DOHH2 (cell line): ENCODE data around the gene RAD51B.

Experiments used
- H3F3A ChIP-seq: fragments of 200-600 bp; sonication (generic), shearing (Covaris generic); 2 replicates; pipeline ENCODE4 v1.6.0; 2016; ENCODE audit warnings: antibody characterized with exemption, mild to moderate bottlenecking; ENCODE audit not compliant: control insufficient read depth, insufficient read depth
- H3K27ac ChIP-seq: fragments of 200-600 bp; sonication (generic); 2 replicates; pipeline ENCODE4 v1.5.1; 2014; ENCODE audit warnings: low read depth, mild to moderate bottlenecking, low read length, moderate library complexity
- H3K27me3 ChIP-seq: fragments of 200-600 bp; sonication (generic); 2 replicates; pipeline ENCODE4 v1.6.1; 2014; ENCODE audit warnings: mild to moderate bottlenecking, low read length, mixed read lengths; ENCODE audit not compliant: control insufficient read depth
- H3K36me3 ChIP-seq: fragments of 200-600 bp; sonication (generic); 2 replicates; pipeline ENCODE4 v1.6.1; 2014; ENCODE audit warnings: mild to moderate bottlenecking, low read length, moderate library complexity, mixed read lengths; ENCODE audit not compliant: control insufficient read depth
- H3K4me1 ChIP-seq: fragments of 200-600 bp; sonication (generic); 2 replicates; pipeline ENCODE4 v1.6.1; 2014; ENCODE audit warnings: mild to moderate bottlenecking, low read length, mixed read lengths; ENCODE audit not compliant: control insufficient read depth
- H3K4me2 ChIP-seq: fragments of 200-600 bp; sonication (generic); 2 replicates; pipeline ENCODE4 v1.6.0; 2014; ENCODE audit warnings: mild to moderate bottlenecking, low read length, moderate library complexity
- H3K4me3 ChIP-seq: fragments of 200-600 bp; sonication (generic); 2 replicates; pipeline ENCODE4 v1.5.1; 2014; ENCODE audit warnings: mild to moderate bottlenecking, low read length, mixed read lengths
- H3K79me2 ChIP-seq: fragments of 200-600 bp; sonication (generic); 2 replicates; pipeline ENCODE4 v1.6.1; 2014; ENCODE audit warnings: mild to moderate bottlenecking, low read length, mixed read lengths; ENCODE audit not compliant: control insufficient read depth
- H3K9me2 ChIP-seq: fragments of 200-600 bp; sonication (generic); replicated peaks from 2 replicates; pipeline ENCODE4 v1.6.1; 2014; ENCODE audit warnings: mild to moderate bottlenecking, low read length, mixed read lengths; ENCODE audit not compliant: control insufficient read depth
- H3K9me3 ChIP-seq: fragments of 200-600 bp; sonication (generic); 2 replicates; pipeline ENCODE4 v1.6.1; 2014; ENCODE audit warnings: antibody characterized with exemption, low read length, mixed read lengths; ENCODE audit not compliant: control insufficient read depth, insufficient read depth
- H4K20me1 ChIP-seq: fragments of 200-600 bp; sonication (generic); 2 replicates; pipeline ENCODE4 v1.6.0; 2014; ENCODE audit warnings: low read depth, mild to moderate bottlenecking, antibody characterized with exemption, low read length, moderate library complexity; ENCODE audit not compliant: control insufficient read depth, insufficient read depth
- CTCF ChIP-seq: fragments of 200-600 bp; sonication (generic); IDR thresholded peaks from one replicate; pipeline ENCODE4 v1.5.1; 2014; ENCODE audit warnings: antibody characterized with exemption, mild to moderate bottlenecking, low read depth, low read length; ENCODE audit not compliant: poor library complexity, severe bottlenecking
- EZH2phosphoT487 ChIP-seq: fragments of 200-600 bp; sonication (generic); IDR thresholded peaks from 2 replicates; pipeline ENCODE4 v1.6.1; 2017; ENCODE audit warnings: borderline replicate concordance, mild to moderate bottlenecking, antibody characterized with exemption, low read length, moderate library complexity, mixed read lengths

Gene RAD51B

DNA sequence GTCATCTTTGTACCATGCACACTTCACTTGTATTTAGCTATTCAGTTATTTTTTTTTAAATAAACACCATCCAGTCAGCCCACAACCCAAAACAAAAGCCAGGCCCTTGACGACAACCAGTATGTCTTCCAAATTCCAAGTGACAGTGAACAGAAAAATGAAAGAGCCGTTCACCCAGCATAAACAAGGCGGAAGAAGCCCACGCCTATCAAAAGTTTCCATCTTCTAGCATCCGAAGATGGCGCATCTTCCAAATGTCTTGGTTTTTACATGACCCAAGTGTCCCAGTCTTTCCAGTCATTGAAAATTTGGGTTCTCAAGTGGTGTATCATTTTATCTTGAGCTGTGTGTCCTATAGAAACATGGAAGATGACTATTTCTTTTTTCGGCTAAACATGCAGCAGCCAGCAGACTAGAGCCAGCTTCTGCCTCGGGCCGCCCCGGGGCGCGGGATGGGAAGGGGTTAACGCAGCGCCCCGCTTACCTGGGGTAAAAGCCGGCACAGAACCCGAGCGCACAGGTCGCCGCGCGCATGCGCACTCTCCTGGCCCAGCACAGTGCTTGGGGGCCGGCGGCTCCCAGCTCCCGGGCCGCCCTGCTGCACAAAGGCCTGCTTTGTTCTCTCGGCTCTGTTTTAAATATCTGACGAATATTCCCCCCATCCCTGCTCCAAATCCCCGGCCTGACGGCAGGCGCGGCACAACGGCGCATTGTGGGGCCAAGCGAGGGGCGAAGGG, 808.5 kb downstream of the RAD51B start:
- no peaks in the 10 kb centered on the region for H3F3A ChIP-seq
- H3K9me3 ChIP-seq, result no peaks in the 10 kb centered on the region
- no peaks in the 10 kb centered on the region for H4K20me1 ChIP-seq
- no peak for TF ChIP-seq CTCF
- no peak; the same call in 1 of the 2 replicates for TF ChIP-seq EZH2phosphoT487
- H3K4me1 ChIP-seq, result peaks cover 11% of the 10 kb centered on the region
- H3K4me3 ChIP-seq, result peak overlapping the region; percentile 42
- no peak overlapping the region for H3K27ac ChIP-seq
- no peaks in the 10 kb centered on the region for H3K36me3 ChIP-seq
- H3K9me2 ChIP-seq, result no peaks in the 10 kb centered on the region
- peaks cover 15% of the 10 kb centered on the region for H3K27me3 ChIP-seq
- H3K79me2 ChIP-seq, result no peaks in the 10 kb centered on the region
- peak overlapping the region; percentile 53 for H3K4me2 ChIP-seq

DNA sequence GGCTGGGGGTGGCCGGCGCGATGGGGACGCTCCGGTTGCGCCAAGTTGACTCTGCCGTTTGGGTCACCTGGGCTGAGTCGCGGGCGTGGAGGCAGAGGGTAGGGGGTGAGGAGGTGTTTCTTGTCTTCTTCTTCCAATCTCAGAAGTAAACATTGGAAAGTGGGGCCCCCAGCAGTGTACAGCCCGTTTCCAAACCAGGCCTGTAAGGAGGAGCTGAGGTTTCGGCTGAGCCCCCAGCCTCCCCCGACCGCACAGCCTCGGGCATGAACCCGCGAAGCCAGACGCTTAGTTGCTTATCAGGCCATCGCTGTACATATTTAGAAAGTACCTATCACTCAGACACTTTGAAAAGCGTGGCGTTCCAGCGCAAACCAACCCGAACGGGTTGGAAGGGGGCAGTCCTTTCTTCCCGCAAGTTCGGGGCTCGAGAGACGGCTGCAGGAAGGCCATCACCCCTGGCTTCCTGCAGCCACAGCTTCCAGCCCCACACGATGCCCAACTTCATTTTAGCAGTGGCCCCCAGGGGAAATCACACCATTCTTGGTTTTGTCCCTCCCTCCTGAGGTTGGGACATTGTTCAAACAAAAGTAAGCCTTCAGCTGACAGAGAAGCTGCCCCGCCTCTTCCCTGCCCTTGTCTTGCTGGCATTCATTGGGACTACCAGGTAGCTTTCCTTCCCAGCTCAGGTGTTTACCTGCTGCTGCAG, 809.2 kb downstream of the RAD51B start:
- no peak for TF ChIP-seq CTCF
- no peak for TF ChIP-seq EZH2phosphoT487
- Histone ChIP-seq H3K79me2 (no peaks in the 10 kb centered on the region), H4K20me1 (no peaks in the 10 kb centered on the region), H3K9me3 (no peaks in the 10 kb centered on the region), H3K4me3 (peak overlapping the region; percentile 42), H3K4me2 (peak overlapping the region; percentile 53), H3K36me3 (no peaks in the 10 kb centered on the region), H3F3A (no peaks in the 10 kb centered on the region), H3K27me3 (peaks cover 15% of the 10 kb centered on the region), H3K4me1 (peaks cover 19% of the 10 kb centered on the region), H3K27ac (no peak overlapping the region), H3K9me2 (no peaks in the 10 kb centered on the region)

DNA sequence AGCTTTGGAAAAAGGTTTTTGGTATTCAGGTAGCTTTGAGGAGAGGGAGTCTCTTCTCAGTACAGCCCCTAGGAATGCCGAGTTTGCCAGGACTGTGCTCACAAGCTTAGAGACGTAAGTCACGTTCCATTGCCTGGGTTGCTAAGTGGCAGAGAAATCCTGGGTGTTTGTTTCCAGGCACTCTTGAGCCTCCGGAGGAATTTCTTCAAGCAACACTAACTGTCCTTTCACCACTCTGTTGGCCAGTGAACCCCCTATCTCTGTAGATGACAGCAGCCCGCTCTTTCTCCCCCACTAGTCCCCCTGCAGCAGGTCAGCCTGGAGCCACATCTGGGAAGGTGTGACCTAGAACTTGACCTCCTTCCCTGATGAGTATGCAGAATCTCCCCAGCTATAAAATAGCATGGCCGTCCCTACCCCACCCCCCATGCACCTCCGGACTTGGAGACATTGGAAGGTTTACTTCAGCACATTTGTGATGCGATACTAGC, 810.5 kb downstream of the RAD51B start:
- Histone ChIP-seq H3K9me2 (no peaks in the 10 kb centered on the region), H3K4me1 (peaks cover 20% of the 10 kb centered on the region)
- TF ChIP-seq CTCF, result no peak
- no peak for TF ChIP-seq EZH2phosphoT487

More for the DNA sequence above, 810.5 kb downstream of the RAD51B start:
- no peak overlapping the region for H3K4me3 ChIP-seq
- no peaks in the 10 kb centered on the region for H3K36me3 ChIP-seq
- peaks cover 15% of the 10 kb centered on the region for H3K27me3 ChIP-seq
- no peaks in the 10 kb centered on the region for H3K79me2 ChIP-seq
- H3K9me3 ChIP-seq, result no peaks in the 10 kb centered on the region
- H3K4me2 ChIP-seq, result no peak overlapping the region
- H4K20me1 ChIP-seq, result no peaks in the 10 kb centered on the region
- no peaks in the 10 kb centered on the region for H3F3A ChIP-seq
- H3K27ac ChIP-seq, result no peak overlapping the region
